PC-3 (cell line): ENCODE results near the gene PIAS4.

Source experiments
- EZH2 ChIP-seq: fragments of 300-600 bp; sonication (generic); IDR thresholded peaks from one replicate; pipeline ENCODE4 v1.6.1; 2017; ENCODE audit warnings: antibody characterized with exemption, mild to moderate bottlenecking, low read length; ENCODE audit not compliant: unreplicated experiment
- EZH2phosphoT487 ChIP-seq: fragments of 300-600 bp; sonication (generic); IDR thresholded peaks from 2 replicates; pipeline ENCODE4 v1.6.1; 2018; ENCODE audit warnings: mild to moderate bottlenecking, antibody characterized with exemption, low read length, borderline replicate concordance
- TF ChIP-seq, protein P1 (sequence below): fragments of 300-600 bp; sonication (generic); conservative IDR thresholded peaks from 2 replicates; pipeline ENCODE4 v1.5.1; 2017; ENCODE audit warnings: antibody characterized with exemption, low read depth, mild to moderate bottlenecking, low read length

DNA sequence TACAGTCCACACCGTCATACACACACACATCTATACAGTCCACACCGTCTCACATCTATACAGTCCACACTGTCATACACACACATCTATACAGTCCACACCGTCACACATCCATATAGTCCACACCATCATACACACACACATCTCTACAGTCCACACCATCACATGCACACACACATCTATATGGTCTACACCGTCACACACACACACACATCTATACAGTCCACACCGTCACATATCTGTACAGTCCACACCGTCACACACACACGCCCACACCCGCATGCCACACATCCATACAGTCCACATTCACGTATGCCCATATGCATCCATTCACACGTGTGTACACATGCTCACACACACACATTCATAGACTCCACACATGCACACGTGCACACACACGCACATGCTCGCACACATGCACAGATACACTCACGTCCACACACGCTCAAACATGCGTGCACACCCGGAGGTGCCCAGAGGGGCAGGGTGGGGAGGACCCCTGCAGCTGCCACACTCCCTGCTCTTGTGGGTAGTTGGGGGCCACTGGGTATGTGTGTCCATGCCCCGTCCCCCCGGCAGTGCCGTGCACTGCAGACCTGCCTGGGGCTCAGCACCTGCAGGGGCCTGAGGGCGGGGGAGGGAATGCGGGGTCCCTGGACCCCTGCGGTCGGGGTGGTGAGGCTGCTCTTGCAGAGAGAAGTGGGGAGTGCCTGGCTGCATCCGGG, 29.2 kb downstream of the PIAS4 start:
- TF ChIP-seq, protein P1, sequence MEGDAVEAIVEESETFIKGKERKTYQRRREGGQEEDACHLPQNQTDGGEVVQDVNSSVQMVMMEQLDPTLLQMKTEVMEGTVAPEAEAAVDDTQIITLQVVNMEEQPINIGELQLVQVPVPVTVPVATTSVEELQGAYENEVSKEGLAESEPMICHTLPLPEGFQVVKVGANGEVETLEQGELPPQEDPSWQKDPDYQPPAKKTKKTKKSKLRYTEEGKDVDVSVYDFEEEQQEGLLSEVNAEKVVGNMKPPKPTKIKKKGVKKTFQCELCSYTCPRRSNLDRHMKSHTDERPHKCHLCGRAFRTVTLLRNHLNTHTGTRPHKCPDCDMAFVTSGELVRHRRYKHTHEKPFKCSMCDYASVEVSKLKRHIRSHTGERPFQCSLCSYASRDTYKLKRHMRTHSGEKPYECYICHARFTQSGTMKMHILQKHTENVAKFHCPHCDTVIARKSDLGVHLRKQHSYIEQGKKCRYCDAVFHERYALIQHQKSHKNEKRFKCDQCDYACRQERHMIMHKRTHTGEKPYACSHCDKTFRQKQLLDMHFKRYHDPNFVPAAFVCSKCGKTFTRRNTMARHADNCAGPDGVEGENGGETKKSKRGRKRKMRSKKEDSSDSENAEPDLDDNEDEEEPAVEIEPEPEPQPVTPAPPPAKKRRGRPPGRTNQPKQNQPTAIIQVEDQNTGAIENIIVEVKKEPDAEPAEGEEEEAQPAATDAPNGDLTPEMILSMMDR, result no peak
- no peak for TF ChIP-seq EZH2
- no peak for TF ChIP-seq EZH2phosphoT487
